GM06990 (cell line): Measurements from ENCODE around the gene CCDC82.
"Not testable (repeated sequence)": the region's sequence is repeated elsewhere in the genome, so short reads cannot be mapped to it uniquely, and the experiment has no call there.

Experiments used
- DNase-seq: peaks from one replicate; pipeline ENCODE4 v3.0.0-alpha.2; 2011; ENCODE audit not compliant: insufficient read length; ENCODE audit errors: extremely low read depth
- H3K27me3 ChIP-seq: replicated peaks from 2 replicates; pipeline ENCODE4 v1.6.0; 2011; ENCODE audit warnings: low read length; ENCODE audit not compliant: control insufficient read depth, insufficient read depth
- H3K36me3 ChIP-seq: 2 replicates; pipeline ENCODE4 v1.5.1; 2011; ENCODE audit warnings: low read length; ENCODE audit not compliant: control insufficient read depth, insufficient read depth
- H3K4me3 ChIP-seq: replicated peaks from 2 replicates; pipeline ENCODE4 v1.5.1; 2011; ENCODE audit warnings: low read depth, mild to moderate bottlenecking, control low read depth, low read length
- CTCF ChIP-seq: IDR thresholded peaks from 2 replicates; pipeline ENCODE4 v1.5.1; 2011; ENCODE audit warnings: low read length, control low read depth, mild to moderate bottlenecking, inconsistent platforms; ENCODE audit not compliant: insufficient read depth, poor library complexity, severe bottlenecking

The CCDC82 gene

GRCh38 chr11:96389720-96390487 is at the start of gene CCDC82, which contains the start of gene JRKL:
Gene CCDC82, minus strand, starts transcription at chr11:96389912. Its CDS starts 5,165 bp downstream, at chr11:96384747.
Gene JRKL, plus strand, starts transcription at chr11:96390013. Its CDS starts 637 bp downstream, at chr11:96390650.
- Histone ChIP-seq H3K4me3 (peak within 1 kb of the TSS; percentile 73), H3K36me3 (no peaks in the 10 kb centered on the region), H3K27me3 (no peaks in the 10 kb centered on the region)
- no peak for TF ChIP-seq CTCF
- peak; percentile 96 for DNase-seq

- not testable (repeated sequence) for H3K27me3 ChIP-seq, H3K4me3 ChIP-seq, DNase-seq, H3K36me3 ChIP-seq
These were observed 42.9 kb upstream of the CCDC82 start for GRCh38 chr11:96432654-96433053.

- DNase-seq: no peak
- no peak for TF ChIP-seq CTCF
- Histone ChIP-seq H3K36me3 (no peaks in the 10 kb centered on the region), H3K4me3 (no peak overlapping the region), H3K27me3 (no peaks in the 10 kb centered on the region)
These were observed 41.0 kb upstream of the CCDC82 start for GRCh38 chr11:96430668-96431067.

GRCh38 chr11:96424693-96425092 is 35.0 kb upstream of the CCDC82 start:
- DNase-seq: no peak
- TF ChIP-seq CTCF: no peak
- H3K36me3 ChIP-seq: no peaks in the 10 kb centered on the region
- H3K27me3 ChIP-seq: no peaks in the 10 kb centered on the region
- no peak overlapping the region for H3K4me3 ChIP-seq

GRCh38 chr11:96413408-96413807 is 23.7 kb upstream of the CCDC82 start:
- DNase-seq: no peak
- no peak for TF ChIP-seq CTCF
- Histone ChIP-seq H3K27me3 (no peaks in the 10 kb centered on the region), H3K4me3 (no peak overlapping the region), H3K36me3 (no peaks in the 10 kb centered on the region)

GRCh38 chr11:96412761-96413381 is 23.2 kb upstream of the CCDC82 start:
- Histone ChIP-seq H3K4me3 (no peak overlapping the region), H3K27me3 (no peaks in the 10 kb centered on the region), H3K36me3 (no peaks in the 10 kb centered on the region)
- TF ChIP-seq CTCF: no peak
- no peak for DNase-seq

GRCh38 chr11:96411412-96411811 is 21.7 kb upstream of the CCDC82 start:
- not testable (repeated sequence) for H3K27me3 ChIP-seq, H3K4me3 ChIP-seq, H3K36me3 ChIP-seq, DNase-seq
